Measurements from ENCODE around the gene MAL.

The MAL gene

DNA sequence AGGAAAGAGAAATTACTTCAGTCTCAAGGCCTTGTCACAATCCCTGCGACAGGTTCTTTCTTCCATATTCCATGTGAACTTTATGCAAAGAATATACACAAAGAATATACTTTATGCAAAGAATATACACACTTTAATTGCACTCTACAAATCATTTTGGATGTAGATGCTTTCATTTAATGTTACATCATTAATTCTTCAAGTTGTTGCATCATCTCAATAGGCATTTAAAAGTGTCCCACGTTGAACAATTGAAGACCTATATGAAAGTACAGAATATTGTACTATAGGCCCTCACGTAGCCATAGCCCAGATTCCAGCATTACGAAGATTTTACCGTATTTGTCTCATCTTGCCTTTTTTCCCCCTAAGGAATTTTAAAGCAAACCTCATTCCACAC is 33.1 kb upstream of the MAL start:
- TF ChIP-seq, protein P1, sequence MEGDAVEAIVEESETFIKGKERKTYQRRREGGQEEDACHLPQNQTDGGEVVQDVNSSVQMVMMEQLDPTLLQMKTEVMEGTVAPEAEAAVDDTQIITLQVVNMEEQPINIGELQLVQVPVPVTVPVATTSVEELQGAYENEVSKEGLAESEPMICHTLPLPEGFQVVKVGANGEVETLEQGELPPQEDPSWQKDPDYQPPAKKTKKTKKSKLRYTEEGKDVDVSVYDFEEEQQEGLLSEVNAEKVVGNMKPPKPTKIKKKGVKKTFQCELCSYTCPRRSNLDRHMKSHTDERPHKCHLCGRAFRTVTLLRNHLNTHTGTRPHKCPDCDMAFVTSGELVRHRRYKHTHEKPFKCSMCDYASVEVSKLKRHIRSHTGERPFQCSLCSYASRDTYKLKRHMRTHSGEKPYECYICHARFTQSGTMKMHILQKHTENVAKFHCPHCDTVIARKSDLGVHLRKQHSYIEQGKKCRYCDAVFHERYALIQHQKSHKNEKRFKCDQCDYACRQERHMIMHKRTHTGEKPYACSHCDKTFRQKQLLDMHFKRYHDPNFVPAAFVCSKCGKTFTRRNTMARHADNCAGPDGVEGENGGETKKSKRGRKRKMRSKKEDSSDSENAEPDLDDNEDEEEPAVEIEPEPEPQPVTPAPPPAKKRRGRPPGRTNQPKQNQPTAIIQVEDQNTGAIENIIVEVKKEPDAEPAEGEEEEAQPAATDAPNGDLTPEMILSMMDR (IDR thresholded peaks at IDR 0.05; ENCODE audit: borderline replicate concordance, control extremely low read depth, extremely low read depth, insufficient read depth, missing control alignments) = no peak
- in situ Hi-C loops (cut with MboI; ENCODE audit: low sequenced_read_pairs, unreplicated experiment) = no loop called here
- no peak for DNase-seq (ENCODE audit: low spot score)

- DNase-seq (ENCODE audit: low spot score) = no peak
- in situ Hi-C loops (cut with MboI; ENCODE audit: low sequenced_read_pairs, unreplicated experiment) = no loop called here
- TF ChIP-seq, protein P1 (IDR thresholded peaks at IDR 0.05; ENCODE audit: borderline replicate concordance, control extremely low read depth, extremely low read depth, insufficient read depth, missing control alignments) = no peak
Measured at GRCh38 chr2:94993176-94994062, 32.1 kb upstream of the MAL start.

- in situ Hi-C loops (cut with MboI; ENCODE audit: low sequenced_read_pairs, unreplicated experiment) = no loop called here
- TF ChIP-seq, protein P1 (IDR thresholded peaks at IDR 0.05; ENCODE audit: borderline replicate concordance, control extremely low read depth, extremely low read depth, insufficient read depth, missing control alignments) = no peak
- no peak for DNase-seq (ENCODE audit: low spot score)
Measured at GRCh38 chr2:94994063-94994913, 31.2 kb upstream of the MAL start.

DNA sequence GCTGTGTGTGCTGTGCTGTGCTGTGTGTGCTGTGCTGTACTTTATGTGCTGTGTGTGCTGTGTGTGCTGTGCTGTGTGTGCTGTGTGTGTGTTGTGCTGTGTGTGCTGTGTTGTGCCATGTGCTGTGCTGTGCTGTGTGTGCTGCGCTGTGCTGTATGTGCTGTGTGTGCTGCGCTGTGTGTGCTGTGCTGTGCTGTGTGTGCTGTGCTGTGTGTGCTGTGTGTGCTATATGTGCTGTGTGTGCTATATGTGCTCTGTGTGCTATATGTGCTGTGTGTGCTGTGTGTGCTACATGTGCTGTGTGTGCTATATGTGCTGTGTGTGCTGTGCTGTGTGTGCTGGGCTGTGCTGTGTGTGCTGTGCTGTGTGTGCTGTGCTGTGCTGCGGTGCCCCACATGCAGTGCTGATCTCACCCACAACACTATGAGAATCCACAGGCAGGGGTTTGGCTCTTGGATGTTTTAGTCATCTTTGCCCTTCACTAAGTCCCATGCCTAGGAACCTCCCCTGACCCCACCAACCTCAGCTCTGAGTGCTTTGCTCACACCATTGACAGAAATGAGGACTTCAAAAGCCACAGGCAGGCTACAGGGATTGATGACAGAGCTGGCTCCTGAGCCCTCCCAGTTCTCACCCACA is 30.5 kb upstream of the MAL start:
- TF ChIP-seq, protein P1 (IDR thresholded peaks at IDR 0.05; ENCODE audit: borderline replicate concordance, control extremely low read depth, extremely low read depth, insufficient read depth, missing control alignments) = no peak
- DNase-seq (ENCODE audit: low spot score) = no peak
- in situ Hi-C loops (cut with MboI; ENCODE audit: low sequenced_read_pairs, unreplicated experiment) = no loop called here

DNA sequence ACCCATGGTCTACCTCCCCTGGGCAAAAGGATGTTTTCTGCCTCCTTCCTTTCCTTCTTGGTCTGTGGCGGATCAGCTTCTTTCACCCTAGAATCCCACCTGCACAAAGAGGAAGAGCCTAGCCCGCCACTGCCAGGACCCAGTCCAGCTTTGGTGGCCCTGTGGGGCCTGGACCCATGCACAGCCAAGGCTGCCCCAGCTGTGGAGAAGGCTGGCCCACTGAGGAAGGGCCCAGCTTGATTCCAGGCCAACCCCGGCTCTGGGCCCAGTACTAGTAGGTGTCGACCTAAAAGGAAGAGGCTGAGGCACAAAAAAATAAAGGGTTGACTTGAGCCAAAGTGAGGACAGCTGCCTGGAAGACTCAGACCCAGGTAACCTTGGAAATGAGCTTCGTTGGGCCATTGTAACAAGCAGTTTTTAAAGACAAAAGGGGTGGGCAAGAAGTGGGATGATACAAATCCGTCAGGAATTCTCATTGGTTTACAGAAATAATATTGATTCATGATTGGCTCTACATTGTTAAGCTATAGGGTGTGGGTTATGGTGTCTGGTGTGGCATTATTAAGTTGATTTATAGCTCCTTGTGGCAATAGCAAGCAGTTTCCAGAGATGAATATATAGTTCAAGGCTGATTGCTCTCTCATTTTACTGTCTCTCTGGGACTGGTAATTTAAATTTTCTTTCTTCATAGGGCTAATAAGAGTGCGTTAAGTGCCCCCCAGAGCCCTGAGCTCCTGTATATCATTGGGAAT is 29.8 kb upstream of the MAL start:
- in situ Hi-C loops (cut with MboI; ENCODE audit: low sequenced_read_pairs, unreplicated experiment) = no loop called here

More for the DNA sequence above, 29.8 kb upstream of the MAL start:
- TF ChIP-seq, protein P1 (IDR thresholded peaks at IDR 0.05; ENCODE audit: borderline replicate concordance, control extremely low read depth, extremely low read depth, insufficient read depth, missing control alignments) = no peak
- DNase-seq (ENCODE audit: low spot score) = no peak

Data from GM13976 (cell line).